ENCODE measurements around the gene ZNF143. TPM values are rescaled to one million over a fixed set of nuclear protein-coding genes. Genes with fewer than 3 reads are reported as not detected.

ZNF143 gene
- total and polyA plus RNA-seq, 2 of the 13 experiments (the other 11 are each of a cell fraction or from before 2014, with no cell fraction given): 22.4 to 35.6 TPM

GRCh38 chr11:9498457-9499078, 37.8 kb downstream of the ZNF143 start:
- 0 out of 2 replicates have a peak overlapping the region, but pooled peaks have one; percentile 8 for H3K4me2 ChIP-seq (ENCODE audit: low read depth, low read length)
- BruUV-seq (replicated peaks): no TSS peak
- no peak for TF ChIP-seq KLF9 (CRISPR knock-in tag; IDR thresholded peaks at IDR 0.05; ENCODE audit: low read depth)
- TF ChIP-seq HNF1A (IDR thresholded peaks at IDR 0.05; ENCODE audit: low read depth): peak; percentile 48
- TF ChIP-seq HNF1A (CRISPR knock-in tag; IDR thresholded peaks at IDR 0.05; ENCODE audit: borderline replicate concordance): peak; percentile 23; the same call in 1 of the 2 replicates
- no peak for TF ChIP-seq ZFAT (CRISPR knock-in tag; conservative IDR thresholded peaks at IDR 0.05)
- peak; percentile 30; the same call in 1 of the 2 replicates for TF ChIP-seq PAXIP1 (CRISPR knock-in tag; conservative IDR thresholded peaks at IDR 0.05)
- TF ChIP-seq ZNF660 (CRISPR knock-in tag; IDR thresholded peaks at IDR 0.05; ENCODE audit: borderline replicate concordance, low read depth): no peak
- TF ChIP-seq CCDC6 (CRISPR knock-in tag; IDR thresholded peaks at IDR 0.05): no peak
- no peak for TF ChIP-seq MYNN (CRISPR knock-in tag; IDR thresholded peaks at IDR 0.05; ENCODE audit: low read depth)
- no peak for TF ChIP-seq POLR2AphosphoS5 (IDR thresholded peaks at IDR 0.05; ENCODE audit: low read depth, low read length)
- TF ChIP-seq ZNF616 (CRISPR knock-in tag; IDR thresholded peaks at IDR 0.05; ENCODE audit: low read depth): no peak
- TF ChIP-seq HNRNPUL1 (IDR thresholded peaks at IDR 0.05; ENCODE audit: low read depth, low read length): 0 out of 2 replicates have a peak, but pooled peaks have one; percentile 37
- no peak for TF ChIP-seq ZNF10 (CRISPR knock-in tag; IDR thresholded peaks at IDR 0.05; ENCODE audit: borderline replicate concordance, low read depth)
- TF ChIP-seq REPIN1 (CRISPR knock-in tag; IDR thresholded peaks at IDR 0.05; ENCODE audit: borderline replicate concordance, low read depth): no peak
- no peak overlapping the region for H3K9ac ChIP-seq (ENCODE audit: insufficient read depth, low read depth, low read length)
- 13% methylated on average over 4 of the region's 4 CpGs for WGBS (ENCODE audit: low lambda C conversion rate)
- H3K27ac ChIP-seq (ENCODE audit: extremely low read length, insufficient read depth, low read length): no peak overlapping the region
- no peaks in the 10 kb centered on the region for H3K9me3 ChIP-seq (ENCODE audit: low read length)
- H4K20me1 ChIP-seq (ENCODE audit: insufficient read depth, low read length): no peaks in the 10 kb centered on the region
- H3K27me3 ChIP-seq (ENCODE audit: control insufficient read depth in 1 of 2, insufficient read depth in 2 of 2, low read length in 2 of 2): no peaks in the 10 kb centered on the region
- DNase-seq (ENCODE audit: low spot score) (peak; percentile 23), ATAC-seq (peak; percentile 70), FAIRE-seq (peak; percentile 56)
- no peak overlapping the region for H2AFZ ChIP-seq (ENCODE audit: low read length)
- intact Hi-C loops (cut with micrococcal nuclease; ENCODE audit: unreplicated experiment) (no loop called here), in situ Hi-C loops (cut with HindIII; ENCODE audit: extremely low pct_ligation_motif_present, low pct_unique_long_range_greater_than_20kb) (loop anchor here (25.0 kb wide), 1 partner anchor 336 kb away; no protein-coding TSS in a partner anchor)
- H3K4me1 ChIP-seq (ENCODE audit: insufficient read depth, low read length): peaks cover 16% of the 10 kb centered on the region
- ChIA-PET CTCF (ENCODE audit: low intra/inter-chr PET ratio, low total read pairs) (no interaction called here), POLR2A (interaction anchor here (1.1 to 3.2 kb wide), 5 partner anchors 12 to 134 kb away, joined by 3 to 33 read pairs (median 3); partner anchors contain the start of gene ZNF143)
- H3K36me3 ChIP-seq (replicated peaks in 1 of 2; ENCODE audit: control insufficient read depth in 1 of 2, insufficient read depth in 2 of 2, low read length in 2 of 2): peaks cover 15 to 51% of the 10 kb centered on the region in 2 experiments
- no peaks in the 10 kb centered on the region for H3K79me2 ChIP-seq (ENCODE audit: insufficient read depth, low read length)
- no peak overlapping the region for H3K4me3 ChIP-seq (replicated peaks in 1 of 3; ENCODE audit: insufficient read depth in 1 of 3, low read depth in 2 of 3, low read length in 3 of 3)
